Hematopoietic multipotent progenitor cell treated with erythropoietin and hydrocortisone succinate and interleukin-3 and kit ligand, for 17 days (in vitro differentiated cells): ENCODE results near the gene ACTN2.
"Not testable (repeated sequence)": the region's sequence is repeated elsewhere in the genome, so short reads cannot be mapped to it uniquely, and the experiment has no call there.

Source experiments
- DNase-seq: peaks from one replicate; pipeline ENCODE4 v3.0.0-alpha.2; 2015; ENCODE audit warnings: low spot score

ACTN2 gene

GRCh38 chr1:236685917-236686814, at the start of gene ACTN2:
ACTN2 (plus strand) TSS chr1:236686499; CDS start chr1:236686674, 175 bp downstream.
- peak; percentile 36 for DNase-seq

GRCh38 chr1:236638945-236639344, 47.4 kb upstream of the ACTN2 start:
- DNase-seq: no peak

GRCh38 chr1:236639686-236640085, 46.6 kb upstream of the ACTN2 start:
- DNase-seq: no peak

DNA sequence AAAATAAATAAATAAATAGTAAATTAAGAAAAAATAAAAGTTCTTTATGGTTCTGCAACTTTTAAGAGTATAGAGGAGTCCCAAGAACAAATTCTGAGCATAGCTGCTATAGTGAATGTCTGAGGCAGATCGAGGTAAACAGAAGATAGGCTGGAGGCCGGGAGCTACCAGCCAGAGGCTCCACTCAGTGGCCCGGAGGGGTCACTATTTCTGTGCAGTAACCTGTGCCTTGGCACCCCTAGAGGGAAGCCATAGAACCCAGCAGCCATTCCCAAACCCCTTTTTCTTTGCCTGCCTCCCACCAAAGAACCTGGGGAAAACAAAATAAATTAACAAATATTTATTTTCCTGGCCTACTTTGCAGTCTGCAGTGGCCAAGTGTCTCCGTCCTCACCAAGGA, 43.5 kb upstream of the ACTN2 start:
- no peak for DNase-seq

DNA sequence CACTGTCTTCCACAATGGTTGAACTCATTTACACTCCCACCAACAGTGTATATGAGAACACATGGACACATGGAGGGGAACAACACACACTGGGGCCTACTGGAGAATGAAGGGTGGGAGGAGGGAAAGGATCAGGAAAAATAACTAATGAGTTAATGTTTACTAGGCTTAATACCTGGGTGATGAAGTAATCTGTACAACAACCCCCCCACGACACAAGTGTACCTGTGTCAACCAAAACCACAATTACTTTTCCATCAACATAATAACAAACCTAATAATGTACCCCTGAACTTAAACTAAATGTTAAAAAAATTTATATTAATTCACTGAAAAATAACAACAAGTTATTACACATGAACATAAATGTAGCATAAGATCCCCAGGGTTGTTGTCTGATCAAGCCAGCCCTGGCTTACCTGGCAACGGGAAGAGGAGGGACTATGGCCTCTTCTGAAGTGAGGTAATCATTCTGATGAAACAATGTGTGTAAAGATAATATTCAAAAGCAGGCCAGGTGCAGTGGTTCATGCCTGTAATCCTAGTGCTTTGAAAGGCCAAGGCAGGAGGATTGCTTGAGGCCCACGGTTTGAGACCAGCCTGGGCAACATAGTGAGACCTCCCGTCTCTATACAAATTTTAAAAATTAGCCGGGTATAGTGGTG, 41.2 kb upstream of the ACTN2 start:
- no peak for DNase-seq

- DNase-seq: no peak
Measured at GRCh38 chr1:236654511-236654910, 31.8 kb upstream of the ACTN2 start.

DNA sequence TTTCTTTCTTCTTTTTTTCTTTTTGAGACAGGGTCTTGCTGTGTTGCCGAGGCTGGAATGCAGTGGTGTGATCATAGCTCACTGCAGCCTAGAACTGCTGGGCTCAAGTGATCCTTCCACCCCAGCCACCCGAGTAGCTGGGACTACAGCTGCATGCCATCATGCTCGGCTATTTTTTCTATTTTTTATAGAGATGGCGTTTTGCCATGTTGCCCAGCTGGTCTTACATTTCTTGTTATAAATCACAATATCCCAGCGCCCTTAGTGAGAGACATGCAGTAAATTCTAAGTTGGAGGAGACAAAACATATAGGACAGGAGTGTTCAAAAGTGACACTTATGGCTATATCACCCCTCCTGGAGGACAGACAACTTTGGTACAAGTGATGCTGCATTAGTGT, 31.3 kb upstream of the ACTN2 start:
- DNase-seq: no peak

- no peak for DNase-seq
Measured at GRCh38 chr1:236657398-236657797, 28.9 kb upstream of the ACTN2 start.

GRCh38 chr1:236659792-236660587, 26.3 kb upstream of the ACTN2 start:
- no peak for DNase-seq

- DNase-seq: no peak
Measured at GRCh38 chr1:236663934-236664333, 22.4 kb upstream of the ACTN2 start.

- not testable (repeated sequence) for DNase-seq
Measured at GRCh38 chr1:236668909-236669308, 17.4 kb upstream of the ACTN2 start.

DNA sequence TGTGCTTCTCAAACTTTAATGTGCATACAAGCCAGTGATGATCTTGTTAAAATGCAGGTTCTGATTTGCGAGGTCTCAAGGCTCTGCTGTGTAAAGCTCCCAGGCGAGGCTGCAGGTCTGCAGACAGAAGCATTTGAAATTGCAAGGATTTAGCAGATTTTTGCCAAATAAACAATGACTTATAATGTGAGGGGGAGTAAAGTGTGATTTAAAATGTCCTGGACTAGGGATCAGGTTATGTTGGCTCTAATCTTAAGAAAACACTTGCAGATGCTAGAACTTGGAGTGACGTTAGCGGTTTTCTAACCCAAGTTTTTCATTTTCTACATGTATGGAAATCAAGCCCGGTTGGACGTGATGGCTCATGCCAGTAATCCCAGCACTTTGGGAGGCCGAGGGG, 16.2 kb upstream of the ACTN2 start:
- DNase-seq: no peak

- DNase-seq: no peak
Measured at GRCh38 chr1:236673289-236673919, 12.9 kb upstream of the ACTN2 start.

GRCh38 chr1:236677641-236678235, 8.6 kb upstream of the ACTN2 start:
- DNase-seq: no peak

DNA sequence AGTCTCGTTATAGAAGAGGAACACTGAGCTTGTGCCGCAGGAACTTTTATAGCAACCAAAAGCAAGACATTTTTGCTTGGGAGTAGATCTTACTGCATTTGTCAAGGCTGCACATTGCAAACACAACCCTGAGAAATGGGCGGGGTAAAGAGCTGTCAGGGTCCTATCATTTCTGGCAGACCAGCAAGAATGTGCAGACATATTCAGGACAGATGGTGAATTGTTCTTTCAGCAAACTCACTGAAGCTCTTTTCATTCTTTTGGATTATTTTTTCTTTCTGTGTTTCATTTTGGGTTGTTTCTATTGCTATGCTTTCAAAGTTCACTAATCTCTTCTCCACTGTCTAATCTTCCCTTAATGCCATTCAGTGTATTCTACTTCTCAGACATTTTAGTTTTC, 5.1 kb upstream of the ACTN2 start:
- DNase-seq: no peak

DNA sequence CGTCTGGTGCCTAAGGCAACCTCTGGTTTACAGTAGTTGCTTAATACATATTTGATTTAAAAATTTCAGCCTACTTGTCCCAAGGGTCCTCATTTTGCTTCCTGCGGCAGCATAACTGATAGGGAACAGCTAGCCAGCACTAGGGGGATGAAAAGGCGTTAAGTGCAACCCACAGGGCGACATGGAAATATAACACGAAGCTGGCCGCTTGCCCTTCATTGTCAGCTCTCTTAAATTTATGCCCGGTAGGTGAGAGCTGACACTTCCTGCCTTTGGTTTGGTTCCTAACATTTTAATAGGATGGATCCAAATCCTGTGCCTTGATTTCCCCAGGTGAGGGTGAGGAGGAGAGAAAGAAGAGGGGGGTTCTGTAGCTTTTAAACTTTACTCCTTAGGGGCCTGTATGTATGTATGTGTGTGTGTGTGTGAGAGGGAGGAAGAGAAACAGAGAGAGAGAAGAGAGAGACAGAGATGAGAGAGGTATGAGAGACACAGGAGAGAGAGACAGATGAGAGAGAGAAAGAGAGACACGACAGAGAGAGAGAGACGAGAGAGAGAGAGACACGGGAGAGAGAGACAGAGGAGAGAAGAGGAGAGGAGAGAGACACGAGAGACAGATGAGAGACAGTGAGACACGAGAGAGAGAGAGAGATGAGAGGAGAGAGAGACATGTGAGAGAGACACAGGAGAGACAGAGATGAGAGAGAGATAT, 938 bp upstream of the ACTN2 start:
- DNase-seq: no peak

- no peak for DNase-seq
Measured at GRCh38 chr1:236686815-236687160, 489 bp downstream of the ACTN2 start.

DNA sequence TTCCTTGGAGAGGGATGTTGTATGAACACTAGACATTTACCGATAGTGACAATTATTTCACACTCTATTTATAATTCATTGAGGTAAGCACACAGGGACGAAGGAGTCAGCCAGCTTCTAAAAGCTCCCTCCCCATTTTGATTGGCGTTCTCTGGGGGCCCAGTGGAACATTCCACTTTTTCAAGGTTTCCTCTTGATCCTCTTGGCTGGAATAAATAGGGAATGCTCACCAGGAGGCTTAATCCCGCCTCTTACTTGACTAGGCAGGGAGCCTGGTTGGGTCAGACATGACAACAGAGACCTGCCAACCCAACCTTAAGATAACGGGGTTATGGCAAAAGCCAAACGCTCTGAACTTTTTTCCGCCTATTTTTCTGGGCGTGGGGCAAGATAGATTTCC, 974 bp downstream of the ACTN2 start:
- no peak for DNase-seq

DNA sequence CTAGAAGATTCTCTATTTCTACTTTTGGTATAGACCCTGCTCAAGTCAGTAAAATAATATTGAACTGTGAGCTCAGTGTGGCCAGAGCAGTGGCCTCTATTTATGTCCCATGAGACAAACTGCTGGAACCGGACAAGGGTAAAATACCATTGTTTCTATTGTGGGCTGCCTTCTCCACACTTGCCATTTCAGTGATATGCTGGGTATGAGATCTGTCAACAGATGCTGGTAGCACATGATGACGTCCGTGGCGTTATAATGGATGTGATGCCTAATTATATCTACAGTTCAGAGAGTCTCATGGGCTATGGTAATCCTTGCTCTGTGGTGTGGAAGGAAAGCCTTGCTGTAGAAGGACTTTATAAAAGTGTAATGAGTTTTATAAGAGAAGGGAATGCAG, 2.4 kb downstream of the ACTN2 start:
- DNase-seq: no peak

- DNase-seq: no peak
Measured at GRCh38 chr1:236689713-236690569, 3.6 kb downstream of the ACTN2 start.
